HG02884 (cell line): ENCODE results near the gene AUTS2.

Experiments
- ATAC-seq: cut with Tn5 transposase; IDR thresholded peaks from one replicate; pipeline ENCODE4 v1.9.1; 2021; ENCODE audit warnings: mild to moderate bottlenecking, moderate library complexity; ENCODE audit not compliant: unreplicated experiment

Gene AUTS2

GRCh38 chr7:69811476-69812308 is 213.4 kb downstream of the AUTS2 start:
- no peak for ATAC-seq

- no peak for ATAC-seq
Observed at GRCh38 chr7:69812756-69813155, 214.5 kb downstream of the AUTS2 start.

- no peak for ATAC-seq
Observed at GRCh38 chr7:69813637-69814240, 215.5 kb downstream of the AUTS2 start.

GRCh38 chr7:69814421-69814962 is 216.2 kb downstream of the AUTS2 start:
- no peak for ATAC-seq

GRCh38 chr7:69816501-69816900 is 218.2 kb downstream of the AUTS2 start:
- ATAC-seq: no peak

- no peak for ATAC-seq
Observed at GRCh38 chr7:69817121-69817520, 218.8 kb downstream of the AUTS2 start.

GRCh38 chr7:69817841-69818635 is 219.8 kb downstream of the AUTS2 start:
- ATAC-seq: no peak

GRCh38 chr7:69818636-69819332 is 220.5 kb downstream of the AUTS2 start:
- ATAC-seq: no peak

- ATAC-seq: no peak
Observed at GRCh38 chr7:69819333-69819705, 221.0 kb downstream of the AUTS2 start.

- ATAC-seq: no peak
Observed at GRCh38 chr7:69820479-69821192, 222.4 kb downstream of the AUTS2 start.

- no peak for ATAC-seq
Observed at GRCh38 chr7:69822386-69822785, 224.1 kb downstream of the AUTS2 start.

- ATAC-seq: no peak
Observed at GRCh38 chr7:69823151-69823744, 225.0 kb downstream of the AUTS2 start.

- no peak for ATAC-seq
Observed at GRCh38 chr7:69825113-69825972, 227.1 kb downstream of the AUTS2 start.

GRCh38 chr7:69826283-69826682 is 228.0 kb downstream of the AUTS2 start:
- ATAC-seq: no peak

GRCh38 chr7:69827140-69827539 is 228.9 kb downstream of the AUTS2 start:
- ATAC-seq: no peak

- ATAC-seq: no peak
Observed at GRCh38 chr7:69827558-69827957, 229.3 kb downstream of the AUTS2 start.

- no peak for ATAC-seq
Observed at GRCh38 chr7:69832356-69832755, 234.1 kb downstream of the AUTS2 start.

- no peak for ATAC-seq
Observed at GRCh38 chr7:69833964-69834363, 235.7 kb downstream of the AUTS2 start.

GRCh38 chr7:69836702-69837101 is 238.4 kb downstream of the AUTS2 start:
- ATAC-seq: no peak
